ENCODE measurements around the gene ACER3. TPM values are rescaled to one million over a fixed set of nuclear protein-coding genes. Genes with fewer than 3 reads are reported as not detected.

Gene ACER3
- total RNA-seq = 7.8 and 8.6 TPM in 2 replicates

DNA sequence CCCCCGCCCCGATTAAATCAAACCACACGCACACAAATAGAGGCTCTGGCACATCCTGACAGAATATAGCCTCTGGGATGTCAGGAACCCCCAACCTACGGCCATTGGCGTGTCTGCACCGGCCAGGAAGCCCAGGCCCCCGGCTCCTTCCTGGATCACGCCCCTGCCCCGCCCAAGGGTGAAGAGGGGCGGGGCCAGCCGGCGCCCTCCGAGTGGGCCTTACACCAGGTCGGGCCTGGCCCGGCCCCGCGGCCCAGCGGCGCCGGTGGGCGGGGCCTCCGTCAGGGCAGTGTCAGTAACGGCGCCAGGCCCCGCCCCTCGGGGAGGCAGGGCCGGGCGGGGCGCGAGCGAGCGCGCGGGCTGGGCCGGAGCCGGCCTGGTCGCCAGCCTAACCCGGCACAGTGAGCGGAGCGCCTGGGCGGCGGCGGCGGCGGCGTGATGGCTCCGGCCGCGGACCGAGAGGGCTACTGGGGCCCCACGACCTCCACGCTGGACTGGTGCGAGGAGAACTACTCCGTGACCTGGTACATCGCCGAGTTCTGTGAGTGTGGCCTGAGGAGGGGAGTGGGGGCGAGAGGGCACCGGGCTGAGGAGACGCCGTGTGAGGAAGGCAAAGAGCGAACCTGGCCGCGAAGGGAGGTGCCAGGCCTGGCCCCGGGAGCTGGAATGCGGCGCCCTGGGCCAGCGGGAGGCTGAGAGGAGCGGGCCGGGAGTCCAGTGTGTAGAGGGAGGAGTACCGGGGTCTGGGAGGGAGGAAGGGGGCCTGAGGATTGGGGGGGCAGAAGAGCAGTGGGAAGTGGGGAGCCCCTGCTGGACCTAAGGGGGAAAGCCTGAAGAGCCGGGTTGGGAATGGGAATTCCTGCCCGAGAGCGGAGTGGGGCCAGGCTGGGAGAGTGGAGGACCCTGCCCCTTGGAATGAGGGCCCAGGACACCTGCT is at the start of gene ACER3:
Gene ACER3, plus strand, starts transcription at position 380 of the 937 bp plus-strand sequence. Its CDS starts 59 bp downstream, at position 439.

DNA sequence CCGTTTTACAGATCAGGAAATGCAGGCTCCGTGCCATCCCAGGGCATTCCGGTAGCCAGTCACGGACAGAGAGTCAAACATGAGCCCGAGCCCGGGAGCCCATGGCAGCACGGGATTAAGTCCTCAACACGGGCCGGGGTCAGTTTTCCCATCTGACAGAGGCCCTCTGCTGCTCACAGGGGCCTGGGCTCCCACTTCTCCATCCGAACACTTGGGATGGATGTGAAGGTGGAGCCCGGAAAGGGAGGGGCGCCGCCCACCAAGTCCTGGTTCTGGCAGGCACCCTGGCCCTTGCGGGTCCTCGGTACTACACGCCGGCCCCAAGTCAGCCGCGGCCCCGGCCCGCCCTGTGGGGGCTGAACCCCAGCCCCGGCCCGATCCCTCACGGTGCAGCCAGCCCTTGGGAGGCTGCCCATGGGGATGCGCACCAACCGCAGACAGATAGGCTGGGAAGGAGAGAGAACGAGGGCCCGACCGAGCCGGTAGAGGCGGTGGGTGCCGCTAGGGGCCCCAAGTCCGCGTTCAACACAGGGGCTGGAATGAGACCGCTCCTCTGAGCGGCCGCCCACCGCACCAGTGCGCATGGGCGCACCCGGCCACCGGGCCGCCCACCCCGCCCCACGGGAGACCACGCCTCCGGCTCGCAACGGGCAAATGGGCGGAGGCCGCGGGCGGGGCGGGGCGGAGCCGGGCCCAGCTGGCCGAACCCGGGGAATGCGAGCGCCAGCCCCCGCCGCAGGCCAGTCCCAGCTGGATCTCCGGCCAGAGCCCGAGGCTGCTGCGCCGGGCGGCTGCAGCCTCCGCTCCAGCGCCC is 205.7 kb downstream of the ACER3 start, which contains the start of gene CAPN5:
Gene CAPN5, plus strand, starts transcription at position 743 of the 814 bp plus-strand sequence. CDS start 17,916 bp downstream, outside the sequence.

Other genes with a start within 250 kb of the ACER3 start
- gene LRRC32, start 190.2 kb upstream of the ACER3 start, total RNA-seq = 45.1 and 144 TPM in 2 replicates
- 23.1 and 28.9 TPM in 2 replicates for gene TSKU, start 77.6 kb upstream of the ACER3 start, total RNA-seq
- not detected in 2 replicates for gene B3GNT6, start 173.5 kb downstream of the ACER3 start, total RNA-seq
- 24.5 and 30.0 TPM in 2 replicates for gene CAPN5, start 206.1 kb downstream of the ACER3 start, total RNA-seq
- 0.43 and 0.98 TPM in 2 replicates for gene OMP, start 241.9 kb downstream of the ACER3 start, total RNA-seq

Measured in smooth muscle cell of the pulmonary artery (primary cell).